H1 (cell line): ENCODE measurements around the gene ARHGAP22. TPM values are rescaled to one million over a fixed set of nuclear protein-coding genes. Genes with fewer than 3 reads are reported as not detected.

Source experiments
- CTCF ChIA-PET: fragments of 300-600 bp; sonication (Branson Sonifier 250); formaldehyde crosslinking; loops from one replicate; lab custom pipeline; 2021; ENCODE audit not compliant: partially characterized antibody; lab: Charles Lee
- POLR2A ChIA-PET: fragments of 300-600 bp; sonication (Branson Sonifier 250); formaldehyde crosslinking; loops from one replicate; lab custom pipeline; 2021; ENCODE audit warnings: inconsistent platforms; ENCODE audit not compliant: partially characterized antibody; lab: Charles Lee
- DNase-seq, 2 experiments: peaks; one replicate each; pipeline versions ENCODE4 v3.0.0 to v3.0.0-alpha.2; 2010 to 2022; ENCODE audit warnings: low spot score in 2 of 2, low read depth in 1 of 2, mixed read lengths in 1 of 2
- FAIRE-seq: peaks from 2 replicates; lab custom pipeline; 2011; peaks lifted over from hg19 to GRCh38; lab: Jason Lieb, UNC
- H2AFZ ChIP-seq: 2 replicates; pipeline ENCODE4 v1.8.1; 2012; ENCODE audit warnings: low read length, inconsistent platforms
- H2AK5ac ChIP-seq: 2 replicates; pipeline ENCODE4 v1.6.1; 2013; ENCODE audit warnings: low read depth, low read length
- H2BK120ac ChIP-seq: replicated peaks from 2 replicates; pipeline ENCODE3; 2013; ENCODE audit warnings: low read depth, low read length, inconsistent platforms
- H2BK12ac ChIP-seq: 2 replicates; pipeline ENCODE4 v1.6.1; 2013; ENCODE audit warnings: low read depth, low read length
- H2BK15ac ChIP-seq: 2 replicates; pipeline ENCODE4 v1.6.1; 2013; ENCODE audit warnings: low read length
- H2BK20ac ChIP-seq: 2 replicates; pipeline ENCODE4 v1.6.1; 2013; ENCODE audit warnings: low read length
- H2BK5ac ChIP-seq: 2 replicates; pipeline ENCODE4 v1.6.1; 2013; ENCODE audit warnings: low read depth, low read length
- H3K14ac ChIP-seq: 2 replicates; pipeline ENCODE4 v1.6.1; 2013; ENCODE audit warnings: inconsistent platforms; ENCODE audit not compliant: insufficient read length
- H3K18ac ChIP-seq: 2 replicates; pipeline ENCODE4 v1.6.1; 2013; ENCODE audit warnings: low read length; ENCODE audit errors: extremely low read depth
- H3K23ac ChIP-seq: 2 replicates; pipeline ENCODE4 v1.6.1; 2013; ENCODE audit warnings: inconsistent platforms; ENCODE audit not compliant: insufficient read length
- H3K23me2 ChIP-seq: 2 replicates; pipeline ENCODE4 v1.6.1; 2013; ENCODE audit warnings: low read depth, low read length
- H3K27ac ChIP-seq: 2 replicates; pipeline ENCODE4 v1.6.1; 2011; ENCODE audit warnings: low read depth, low read length, inconsistent platforms
- H3K27me3 ChIP-seq, 4 experiments: replicated peaks in 1 of 4; 1 replicate in 1 of 4; 2 replicates in 3 of 4; pipeline versions ENCODE4 v1.6.1 to v1.8.1; 2011 to 2013; ENCODE audit warnings: low read length in 3 of 4, mild to moderate bottlenecking in 3 of 4, inconsistent platforms in 2 of 4, mixed read lengths in 2 of 4, moderate library complexity in 1 of 4; ENCODE audit not compliant: control insufficient read depth in 3 of 4, insufficient read depth in 3 of 4; ENCODE audit errors: extremely low read depth in 1 of 4
- H3K36me3 ChIP-seq, 4 experiments: 2 replicates each; pipeline versions ENCODE4 v1.6.1 to v1.8.1; 2011 to 2013; ENCODE audit warnings: mild to moderate bottlenecking in 4 of 4, low read length in 3 of 4, moderate library complexity in 2 of 4, control low read depth in 1 of 4, inconsistent platforms in 1 of 4; ENCODE audit not compliant: insufficient read depth in 4 of 4, control insufficient read depth in 2 of 4
- H3K4ac ChIP-seq: replicated peaks from 2 replicates; pipeline ENCODE3; 2013; ENCODE audit warnings: low read length, low read depth, mixed read lengths, inconsistent platforms; ENCODE audit not compliant: insufficient read length
- H3K4me1 ChIP-seq, 4 experiments: replicated peaks in 1 of 4; 1 replicate in 1 of 4; 2 replicates in 3 of 4; pipeline versions ENCODE4 v1.6.1 to v1.8.1; 2011 to 2013; ENCODE audit warnings: low read length in 3 of 4, inconsistent platforms in 2 of 4, mixed read lengths in 1 of 4; ENCODE audit not compliant: insufficient read depth in 4 of 4, control insufficient read depth in 3 of 4
- H3K4me2 ChIP-seq, 2 experiments: 2 replicates each; pipeline versions ENCODE4 v1.6.1 to v1.8.1; 2011 to 2013; ENCODE audit warnings: low read depth in 2 of 2, low read length in 2 of 2, control low read depth in 1 of 2, inconsistent platforms in 1 of 2, mild to moderate bottlenecking in 1 of 2; ENCODE audit not compliant: insufficient read depth in 1 of 2
- H3K4me3 ChIP-seq, 4 experiments: fragments of 200-600, 300-600 bp in 1 of 4; sonication (generic), shearing (Covaris generic), sonication (Bioruptor Twin) in 1 of 4; 2 replicates each; pipeline versions ENCODE4 v1.5.1 to v1.8.1; 2011 to 2016; ENCODE audit warnings: low read length in 4 of 4, low read depth in 3 of 4, control low read depth in 2 of 4, inconsistent platforms in 2 of 4, mild to moderate bottlenecking in 2 of 4, mixed read lengths in 1 of 4, moderate library complexity in 1 of 4; ENCODE audit not compliant: insufficient read depth in 2 of 4; ENCODE audit errors: extremely low read depth in 1 of 4
- H3K56ac ChIP-seq: replicated peaks from 2 replicates; pipeline ENCODE3; 2013; ENCODE audit warnings: low read depth, mild to moderate bottlenecking, mixed read lengths, low read length, inconsistent platforms; ENCODE audit not compliant: insufficient read length
- H3K79me1 ChIP-seq: 2 replicates; pipeline ENCODE4 v1.6.1; 2013; ENCODE audit warnings: low read depth, low read length, control low read depth
- H3K79me2 ChIP-seq, 2 experiments: 2 replicates each; pipeline versions ENCODE4 v1.6.1 to v1.8.1; 2012 to 2013; ENCODE audit warnings: low read length in 2 of 2, mild to moderate bottlenecking in 2 of 2, inconsistent platforms in 1 of 2; ENCODE audit not compliant: insufficient read depth in 2 of 2, control insufficient read depth in 1 of 2
- H3K9ac ChIP-seq, 4 experiments: replicated peaks in 1 of 4; 1 replicate in 1 of 4; 2 replicates in 3 of 4; pipeline versions ENCODE4 v1.6.1 to v1.8.1; 2011 to 2013; ENCODE audit warnings: low read depth in 3 of 4, low read length in 3 of 4, control low read depth in 2 of 4, mild to moderate bottlenecking in 2 of 4, moderate library complexity in 2 of 4, inconsistent platforms in 1 of 4; ENCODE audit errors: extremely low read depth in 1 of 4
- H3K9me3 ChIP-seq, 2 experiments: 2 replicates each; pipeline versions ENCODE4 v1.6.1 to v1.8.1; 2012 to 2013; ENCODE audit warnings: mild to moderate bottlenecking in 2 of 2, moderate library complexity in 2 of 2, control low read depth in 1 of 2, inconsistent platforms in 1 of 2, low read depth in 1 of 2, low read length in 1 of 2, mixed read lengths in 1 of 2; ENCODE audit not compliant: insufficient read depth in 2 of 2
- H4K20me1 ChIP-seq, 2 experiments: replicated peaks in 1 of 2; 2 replicates each; pipeline versions ENCODE3 to v1.8.1; 2011 to 2013; ENCODE audit warnings: inconsistent platforms in 2 of 2, low read length in 2 of 2, mild to moderate bottlenecking in 1 of 2; ENCODE audit not compliant: insufficient read depth in 2 of 2, control insufficient read depth in 1 of 2
- H4K5ac ChIP-seq: 2 replicates; pipeline ENCODE4 v1.6.1; 2013; ENCODE audit warnings: low read length, low read depth, mixed read lengths, inconsistent platforms; ENCODE audit not compliant: insufficient read length
- H4K8ac ChIP-seq: 2 replicates; pipeline ENCODE4 v1.8.0; 2013; ENCODE audit warnings: mild to moderate bottlenecking, moderate library complexity, low read length, inconsistent platforms; ENCODE audit not compliant: insufficient read depth; ENCODE audit errors: extremely low read depth
- H4K91ac ChIP-seq: replicated peaks from 2 replicates; pipeline ENCODE3; 2013; ENCODE audit warnings: low read length, mixed read lengths, inconsistent platforms; ENCODE audit not compliant: insufficient read length
- ASH2L ChIP-seq: fragments of 200-600, 300-600 bp; sonication (generic); IDR thresholded peaks from one replicate; pipeline ENCODE4 v1.7.1; 2017; ENCODE audit warnings: low read length
- CTBP2 ChIP-seq: IDR thresholded peaks from 2 replicates; pipeline ENCODE4 v1.7.0; 2011; ENCODE audit warnings: borderline replicate concordance, mild to moderate bottlenecking, moderate library complexity, mixed read lengths, low read length; ENCODE audit not compliant: insufficient read depth, insufficient read length
- EZH2 ChIP-seq: fragments of 200-600 bp; sonication (generic); IDR thresholded peaks from 2 replicates; pipeline ENCODE4 v1.7.1; 2012; ENCODE audit warnings: low read depth, mild to moderate bottlenecking, moderate library complexity, low read length, inconsistent platforms; ENCODE audit not compliant: severe bottlenecking
- GTF2F1 ChIP-seq: IDR thresholded peaks from 2 replicates; pipeline ENCODE4 v1.6.1; 2012; ENCODE audit warnings: low read depth, low read length, improper control_type of control experiment, borderline replicate concordance
- KDM1A ChIP-seq: fragments of 200-600, 300-600 bp; sonication (generic); IDR thresholded peaks from 2 replicates; pipeline ENCODE4 v1.7.1; 2016; ENCODE audit warnings: mild to moderate bottlenecking, low read length, borderline replicate concordance
- RXRA ChIP-seq: IDR thresholded peaks from 2 replicates; pipeline ENCODE4 v1.6.1; 2011; ENCODE audit warnings: low read depth, mild to moderate bottlenecking, low read length, moderate library complexity; ENCODE audit not compliant: insufficient read depth
- SIN3A ChIP-seq, 2 experiments: IDR thresholded peaks in 1 of 2; conservative IDR thresholded peaks in 1 of 2; 2 replicates each; pipeline ENCODE4 v1.6.1; 2011 to 2012; ENCODE audit warnings: low read length in 2 of 2, improper control_type of control experiment in 1 of 2, low read depth in 1 of 2, mild to moderate bottlenecking in 1 of 2
- SUZ12 ChIP-seq: fragments of 200-600 bp; sonication (generic); IDR thresholded peaks from 2 replicates; pipeline ENCODE4 v1.6.1; 2012; ENCODE audit warnings: mild to moderate bottlenecking, inconsistent platforms, low read length, moderate library complexity, mixed read lengths
- TEAD4 ChIP-seq: IDR thresholded peaks from 2 replicates; pipeline ENCODE4 v1.6.1; 2012; ENCODE audit warnings: low read depth, low read length, inconsistent platforms, mixed read lengths
- ZNF274 ChIP-seq: IDR thresholded peaks from 2 replicates; pipeline ENCODE4 v1.7.0; 2012; ENCODE audit warnings: low read length, borderline replicate concordance; ENCODE audit errors: extremely low read depth
- WGBS, 2 experiments: shearing (Covaris generic) in 1 of 2; methylation state at CpG; one replicate each; pipeline versions ENCODE4 v1.1.6 to v1.1.7; 2013 to 2015; ENCODE audit warnings: low lambda C conversion rate in 2 of 2, mixed read lengths in 2 of 2, inconsistent platforms in 1 of 2, low coverage in 1 of 2, missing lambda C conversion rate in 1 of 2; ENCODE audit not compliant: insufficient replicate concordance in 2 of 2, insufficient coverage in 1 of 2, insufficient read length in 1 of 2; ENCODE audit errors: extremely low coverage in 1 of 2, missing lambda C conversion rate in 1 of 2; 5-methylcytosine and 5-hydroxymethylcytosine counted together
- polyA plus RNA-seq, 7 experiments: library from polyadenylated mRNA; depleted of rRNA in 3 of 7; stranded (reverse) in 5 of 7; unstranded in 2 of 7; fragments of >200 nt in 5 of 7; fragments of 200-250 nt in 2 of 7; gene quantifications; 1 replicate in 5 of 7; 2 replicates in 1 of 7; 4 replicates in 1 of 7; pipeline versions ENCODE4 v1.2.1 to v1.2.3, GENCODE V29; 2011 to 2013; ENCODE audit warnings: missing spikeins in 2 of 7, mixed read lengths in 2 of 7
- total RNA-seq: library from RNA; stranded (reverse); fragmentation: NEBNext Ultra II Directional; extraction: Animal tissue kit (Norgen Biotek cat#: 25700); gene quantifications from 2 replicates; pipeline ENCODE4 v1.2.1, GENCODE V29; 2021

Gene ARHGAP22
- total and polyA plus RNA-seq, 2 of the 8 experiments (the other 6 are each of a cell fraction or from before 2014, with no cell fraction given), result 3.6 to 11.2 TPM

GRCh38 chr10:48466611-48467240 is 138.1 kb downstream of the ARHGAP22 start:
- POLR2A ChIA-PET, result interaction anchor here (0.8 to 1.2 kb wide), 2 partner anchors 9 to 12 kb away, joined by 3 to 4 read pairs; no protein-coding TSS in a partner anchor
- H2BK20ac ChIP-seq, result no peak overlapping the region
- FAIRE-seq (no peak), DNase-seq (peak in 1 of 2 experiments; percentile 69)
- no peak overlapping the region for H4K5ac ChIP-seq
- no peak overlapping the region for H3K18ac ChIP-seq
- no peak overlapping the region for H3K27ac ChIP-seq
- no peak overlapping the region for H3K14ac ChIP-seq
- peaks cover 3 to 24% (median 17%) of the 10 kb centered on the region in 4 experiments; a peak in 6 of 7 replicates for H3K4me1 ChIP-seq
- H3K4me2 ChIP-seq, result peak overlapping the region; percentile 76 to 77
- peaks cover 4% of the 10 kb centered on the region; the same call in 1 of the 2 replicates for H3K23me2 ChIP-seq
- peaks cover 0 to 12% (median 8%) of the 10 kb centered on the region in 4 experiments; a peak in 4 of 7 replicates for H3K27me3 ChIP-seq
- no peak overlapping the region for H2BK120ac ChIP-seq
- peak overlapping the region; percentile 24 to 56 (median 36) for H3K4me3 ChIP-seq
- H3K23ac ChIP-seq, result no peak overlapping the region
- WGBS, 2 experiments, result 53% methylated on average over 7 of the region's 43 CpGs; no CpG with 5 or more reads in 1 of the 2 experiments
- H3K4ac ChIP-seq, result no peak overlapping the region
- CTCF ChIA-PET, result interaction anchor here (0.8 to 1.8 kb wide), 3 partner anchors 21 to 100 kb away, joined by 3 read pairs; no protein-coding TSS in a partner anchor
- peaks cover 0 to 8% of the 10 kb centered on the region in 2 experiments for H4K20me1 ChIP-seq
- H2BK12ac ChIP-seq, result peak overlapping the region; percentile 4; the same call in 1 of the 2 replicates
- no peak overlapping the region for H2BK5ac ChIP-seq
- H2AFZ ChIP-seq, result no peak overlapping the region
- no peaks in the 10 kb centered on the region for H3K79me2 ChIP-seq
- no peak overlapping the region for H3K9ac ChIP-seq
- no peaks in the 10 kb centered on the region for H3K36me3 ChIP-seq
- no peaks in the 10 kb centered on the region for H3K9me3 ChIP-seq
- 0 out of 2 replicates have a peak overlapping the region, but pooled peaks have one; percentile 53 for H2AK5ac ChIP-seq
- no peak overlapping the region for H3K56ac ChIP-seq
- H4K91ac ChIP-seq, result no peak overlapping the region
- H3K79me1 ChIP-seq, result no peaks in the 10 kb centered on the region
- H4K8ac ChIP-seq, result peak overlapping the region; percentile 94
- H2BK15ac ChIP-seq, result no peak overlapping the region
- TF ChIP-seq RXRA (no peak), SIN3A (conservative IDR thresholded peaks at IDR 0.05 in 1 of 2, IDR thresholded peaks at IDR 0.05 in 1 of 2; ENCODE audit: low read depth in 1 of 2, low read length in 2 of 2) (no peak), EZH2 (no peak), KDM1A (peak; percentile 25; the same call in 1 of the 2 replicates), GTF2F1 (no peak), CTBP2 (no peak), SUZ12 (no peak), ZNF274 (no peak), ASH2L (no peak), TEAD4 (peak; percentile 67; the same call in 1 of the 2 replicates)
